Measurements from ENCODE around the gene NAA80. TPM values are rescaled to one million over a fixed set of nuclear protein-coding genes. Genes with fewer than 3 reads are reported as not detected.

NAA80 gene, protein sequence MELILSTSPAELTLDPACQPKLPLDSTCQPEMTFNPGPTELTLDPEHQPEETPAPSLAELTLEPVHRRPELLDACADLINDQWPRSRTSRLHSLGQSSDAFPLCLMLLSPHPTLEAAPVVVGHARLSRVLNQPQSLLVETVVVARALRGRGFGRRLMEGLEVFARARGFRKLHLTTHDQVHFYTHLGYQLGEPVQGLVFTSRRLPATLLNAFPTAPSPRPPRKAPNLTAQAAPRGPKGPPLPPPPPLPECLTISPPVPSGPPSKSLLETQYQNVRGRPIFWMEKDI
- total RNA-seq = 1.5 and 2.2 TPM in 2 replicates

DNA sequence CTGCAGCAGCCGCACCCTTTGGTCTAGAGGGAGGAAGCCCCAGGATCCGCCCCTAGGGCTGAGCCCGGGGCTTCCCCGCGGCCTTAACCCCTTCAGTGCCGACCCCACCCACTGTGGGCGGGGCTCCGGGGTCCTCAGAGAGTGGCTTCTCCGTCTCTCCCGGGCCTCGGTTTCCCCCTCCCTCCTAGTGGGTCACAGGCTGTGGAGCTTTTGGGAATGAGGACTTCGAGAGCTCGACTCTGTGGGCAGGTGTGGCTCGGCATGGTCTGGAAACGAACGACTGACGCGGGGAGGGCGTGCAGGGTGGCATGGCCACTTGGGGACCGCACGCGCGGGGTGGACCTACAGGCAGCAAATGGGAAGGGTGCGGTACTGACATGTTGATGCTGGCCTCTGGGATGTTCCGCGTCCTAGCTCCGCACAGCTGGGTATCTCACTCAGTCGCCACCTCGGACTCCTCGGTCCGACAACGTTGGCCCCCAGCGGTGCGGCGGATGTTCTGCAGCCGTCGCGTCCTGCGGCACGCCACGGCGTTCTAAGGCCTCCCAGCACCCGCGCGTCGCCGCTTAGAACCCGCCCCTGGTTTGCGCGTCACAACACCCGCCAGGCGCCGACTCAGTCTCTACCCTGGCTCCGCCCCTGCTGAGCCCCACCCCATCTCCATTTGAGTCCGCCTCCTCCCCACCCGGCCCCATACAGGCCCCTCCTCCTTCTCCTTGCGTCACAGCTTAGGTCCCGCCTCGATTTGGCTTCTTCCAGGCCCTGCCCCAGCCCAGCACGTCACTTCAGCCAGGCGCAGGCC, at the start of gene NAA80, which contains the start of gene HYAL3:
Gene NAA80, minus strand, starts transcription at position 570 of the 802 bp plus-strand sequence. CDS start 1,942 bp downstream, outside the sequence.
Gene HYAL3, minus strand, starts transcription at position 570 of the 802 bp plus-strand sequence. CDS start 3,803 bp downstream, outside the sequence.

DNA sequence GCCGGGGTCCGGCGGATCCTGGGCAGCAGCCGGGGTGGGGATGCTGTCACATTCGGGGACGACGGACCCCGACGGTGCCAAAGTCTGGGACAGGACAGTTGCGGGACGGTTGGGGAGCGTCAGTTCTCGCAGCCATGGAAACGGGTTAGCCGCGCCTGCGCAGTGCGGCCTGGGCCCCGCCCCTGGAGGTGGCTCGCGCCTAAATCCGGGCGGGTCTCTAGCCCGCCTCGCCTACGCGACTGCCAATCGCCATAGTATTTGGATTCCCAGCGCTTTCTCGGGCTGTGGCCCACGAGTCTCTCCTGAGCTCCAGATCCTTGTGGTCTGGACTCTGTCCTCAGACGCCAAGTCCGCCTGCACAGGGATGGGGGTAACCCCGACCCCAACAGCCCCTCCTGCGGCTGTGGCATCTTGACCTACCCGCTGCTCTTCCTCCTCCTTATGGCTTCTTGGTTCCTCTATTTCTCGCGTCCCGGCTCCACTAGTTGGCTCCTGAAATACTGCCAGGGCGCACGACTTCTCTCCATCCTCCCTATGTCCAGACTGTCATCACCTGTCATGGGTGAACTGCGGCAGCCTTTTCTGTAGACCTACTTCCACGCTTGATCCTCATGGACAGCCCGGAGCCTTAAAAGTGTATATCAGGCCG, 46.5 kb upstream of the NAA80 start, which contains the start of gene ZMYND10:
Gene ZMYND10, minus strand, starts transcription at position 147 of the 649 bp plus-strand sequence. CDS start 153 bp downstream, outside the sequence.

DNA sequence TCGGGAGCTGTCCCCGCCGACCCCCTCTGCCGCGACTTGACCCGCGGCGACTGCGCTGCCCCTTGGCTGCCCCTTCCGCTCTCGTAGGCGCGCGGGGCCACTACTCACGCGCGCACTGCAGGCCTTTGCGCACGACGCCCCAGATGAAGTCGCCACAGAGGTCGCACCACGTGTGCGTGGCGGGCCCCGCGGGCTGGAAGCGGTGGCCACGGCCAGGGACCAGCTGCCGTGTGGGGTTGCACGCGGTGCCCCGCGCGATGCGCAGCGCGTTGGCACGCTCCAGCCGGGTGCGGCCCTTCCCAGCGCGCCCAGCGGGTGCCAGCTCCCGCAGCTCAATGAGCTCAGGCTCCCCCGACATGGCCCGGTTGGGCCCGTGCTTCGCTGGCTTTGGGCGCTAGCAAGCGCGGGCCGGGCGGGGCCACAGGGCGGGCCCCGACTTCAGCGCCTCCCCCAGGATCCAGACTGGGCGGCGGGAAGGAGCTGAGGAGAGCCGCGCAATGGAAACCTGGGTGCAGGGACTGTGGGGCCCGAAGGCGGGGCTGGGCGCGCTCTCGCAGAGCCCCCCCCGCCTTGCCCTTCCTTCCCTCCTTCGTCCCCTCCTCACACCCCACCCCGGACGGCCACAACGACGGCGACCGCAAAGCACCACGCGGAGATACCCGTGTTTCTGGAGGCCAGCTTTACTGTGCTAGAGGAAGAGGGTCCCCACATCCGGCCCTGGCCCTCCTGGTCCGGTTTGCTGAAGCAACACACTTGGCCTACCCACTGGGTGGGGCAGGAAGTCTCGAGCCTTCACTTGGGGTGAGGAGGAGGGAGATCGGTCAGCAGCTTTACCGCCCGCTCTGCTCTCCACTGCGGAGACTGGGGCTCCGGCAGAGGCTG, 41.5 kb upstream of the NAA80 start, which contains the start of gene RASSF1:
Gene RASSF1, minus strand, starts transcription at position 389 of the 882 bp plus-strand sequence. Its CDS starts 31 bp downstream, at position 358.

DNA sequence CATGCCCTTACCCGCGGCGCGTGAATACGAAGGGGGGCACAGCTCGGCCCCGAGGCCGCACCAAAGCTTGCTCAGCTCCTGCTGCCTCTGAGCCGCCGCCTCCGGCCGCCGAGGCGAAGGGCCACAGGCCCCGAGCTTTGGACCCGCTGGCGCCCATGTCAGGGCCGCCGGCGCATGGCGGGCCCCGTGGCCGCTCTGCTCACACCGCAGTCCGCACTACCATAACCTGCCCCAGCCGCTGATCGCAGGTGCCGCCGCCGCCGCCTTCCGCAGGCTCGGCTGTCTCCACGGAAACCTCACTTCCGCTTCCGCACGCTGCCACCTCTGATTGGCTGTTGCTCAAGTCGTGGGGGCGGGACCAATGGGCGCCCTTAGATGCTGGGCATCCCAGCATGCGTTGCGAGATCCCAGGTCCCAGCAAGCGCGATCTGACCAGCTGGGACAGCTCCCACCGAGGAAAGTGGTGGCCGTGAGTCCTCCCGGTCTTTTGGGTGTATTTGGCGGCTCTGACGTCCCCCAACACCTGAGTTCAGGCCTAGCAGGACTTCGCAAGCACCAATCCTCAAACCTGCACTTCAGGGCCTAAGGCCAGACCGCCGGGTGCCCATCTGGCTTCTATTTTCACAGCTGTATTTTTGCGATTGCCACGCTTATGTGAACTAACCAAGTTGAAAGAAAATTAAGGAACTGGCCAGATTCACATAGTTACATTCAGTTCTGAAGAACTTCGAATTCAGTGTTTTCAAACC, 28.9 kb upstream of the NAA80 start, which contains the start of gene TUSC2:
Gene TUSC2, minus strand, starts transcription at position 281 of the 749 bp plus-strand sequence. Its CDS starts 124 bp downstream, at position 157.

DNA sequence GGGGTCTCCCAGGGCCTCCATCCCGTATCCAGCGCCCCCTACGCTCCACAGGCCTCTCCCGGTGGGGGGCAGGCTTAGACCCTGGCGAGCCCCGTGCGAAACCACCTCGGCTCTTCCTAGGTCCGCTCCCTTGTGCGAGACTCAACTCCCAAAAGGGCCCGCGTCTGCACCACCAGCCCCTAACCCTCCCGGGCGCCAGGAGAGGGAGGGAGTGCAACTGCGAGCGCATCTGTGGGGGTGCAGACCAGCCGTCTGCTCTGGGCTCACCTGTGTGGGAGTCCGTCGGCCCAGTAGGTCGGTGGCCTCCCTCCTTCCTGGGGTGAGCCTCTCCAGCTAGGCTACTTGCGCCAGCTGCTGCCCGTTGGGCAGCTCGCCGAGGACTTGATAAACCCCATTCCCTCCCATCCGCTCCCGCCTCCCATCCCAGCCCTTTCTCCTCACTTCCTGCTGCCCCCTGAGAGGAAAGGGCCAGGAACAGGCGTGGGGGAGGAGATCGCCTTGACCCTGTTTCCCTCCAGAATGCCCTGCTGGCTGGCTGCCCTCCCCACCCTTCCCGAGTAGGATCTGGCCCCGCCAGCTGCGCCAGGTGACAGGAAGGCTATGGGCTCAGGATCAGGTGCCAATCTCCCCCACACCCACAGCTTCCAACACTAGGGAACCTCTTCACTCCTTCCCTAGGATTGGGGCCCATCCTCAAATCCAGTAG, 23.3 kb upstream of the NAA80 start, which contains the start of gene HYAL2:
Gene HYAL2, minus strand, starts transcription at position 360 of the 706 bp plus-strand sequence. CDS start 2,256 bp downstream, outside the sequence.

DNA sequence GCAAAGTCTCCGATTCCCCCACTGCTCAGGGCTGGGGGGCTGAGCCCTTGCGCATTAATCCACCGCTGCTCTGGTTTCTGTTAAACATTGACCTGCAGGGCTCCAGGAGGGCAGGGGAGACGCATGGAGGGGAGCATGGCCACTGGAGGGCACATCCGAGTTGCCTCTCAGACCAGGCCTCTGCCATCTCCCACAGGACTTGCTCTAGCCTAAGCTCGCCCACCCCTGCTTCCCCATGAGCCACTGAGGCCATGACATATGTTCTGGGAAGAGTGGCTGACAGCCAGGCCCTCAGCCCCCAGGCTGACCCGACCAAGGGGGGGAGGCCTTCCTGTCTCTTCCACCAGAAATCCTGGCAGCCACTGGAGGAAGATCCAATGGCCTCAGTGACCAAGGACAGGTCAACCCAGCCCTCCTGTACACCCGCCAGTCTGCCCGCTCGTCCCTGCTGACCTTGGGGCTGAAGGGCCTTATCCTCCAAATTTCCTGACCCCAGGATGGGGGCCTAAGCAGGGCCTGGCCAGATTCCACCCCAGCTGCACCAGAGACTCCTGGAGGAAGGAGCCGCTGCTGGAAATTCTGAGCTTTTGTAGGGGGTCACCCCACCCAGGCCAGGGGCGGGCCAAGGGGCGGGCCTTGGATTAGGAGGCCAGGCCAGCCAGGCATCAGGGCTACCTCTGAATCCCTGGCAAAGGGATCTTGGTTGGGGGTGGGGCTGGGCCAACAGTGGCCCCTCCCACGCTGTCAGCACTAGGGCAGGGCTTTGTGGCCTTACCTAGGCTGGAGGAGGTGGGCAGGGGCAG, 4.0 kb upstream of the NAA80 start, which contains the start of gene HYAL1:
Gene HYAL1, minus strand, starts transcription at position 562 of the 803 bp plus-strand sequence. CDS start 618 bp downstream, outside the sequence.

DNA sequence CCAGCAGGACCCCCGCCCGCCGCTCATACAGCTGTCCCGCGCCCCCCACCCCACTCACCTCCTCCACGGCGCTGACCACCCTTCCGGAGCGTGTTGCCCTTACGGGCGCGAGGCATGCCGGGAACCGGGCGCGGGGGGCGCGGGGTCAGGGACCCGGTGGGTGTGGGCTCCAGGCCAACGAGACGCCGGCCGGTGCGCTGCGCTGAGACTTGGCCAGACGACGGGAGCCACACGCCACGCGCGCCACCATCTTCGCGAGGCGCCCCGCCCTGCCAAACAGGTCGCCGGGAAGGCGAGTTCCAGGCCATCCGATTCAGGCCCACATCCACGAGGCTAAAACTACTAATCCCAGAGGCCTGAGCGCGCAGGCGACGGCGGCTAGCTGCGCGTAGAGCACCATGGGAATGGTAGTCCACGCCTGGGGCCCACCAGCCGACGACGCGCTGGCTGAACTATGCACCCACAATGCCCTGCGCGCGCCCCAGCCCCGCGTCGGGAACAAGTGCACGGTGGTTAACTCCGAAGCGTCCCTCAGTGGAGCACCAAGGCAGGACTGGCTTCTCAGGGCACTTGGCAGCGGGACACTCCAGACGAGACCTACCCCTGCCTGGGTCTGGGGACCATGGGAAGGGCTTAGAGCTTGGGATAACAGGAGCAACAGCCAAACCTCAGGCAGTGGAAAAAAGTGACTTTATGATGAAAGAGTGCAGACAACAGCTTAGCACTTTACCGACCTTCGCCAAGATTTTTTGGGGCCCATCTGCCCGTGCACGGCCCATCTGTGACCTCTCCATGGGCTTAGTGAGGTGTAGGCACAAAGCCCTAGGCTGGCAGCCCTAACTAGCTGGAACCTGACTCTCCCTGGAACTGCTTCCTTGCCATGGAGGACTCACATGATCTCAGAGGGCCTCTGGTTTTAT, 6.8 kb downstream of the NAA80 start, which contains the start of gene IFRD2:
Gene IFRD2, minus strand, starts transcription at position 271 of the 920 bp plus-strand sequence. Its CDS starts 155 bp downstream, at position 116.

DNA sequence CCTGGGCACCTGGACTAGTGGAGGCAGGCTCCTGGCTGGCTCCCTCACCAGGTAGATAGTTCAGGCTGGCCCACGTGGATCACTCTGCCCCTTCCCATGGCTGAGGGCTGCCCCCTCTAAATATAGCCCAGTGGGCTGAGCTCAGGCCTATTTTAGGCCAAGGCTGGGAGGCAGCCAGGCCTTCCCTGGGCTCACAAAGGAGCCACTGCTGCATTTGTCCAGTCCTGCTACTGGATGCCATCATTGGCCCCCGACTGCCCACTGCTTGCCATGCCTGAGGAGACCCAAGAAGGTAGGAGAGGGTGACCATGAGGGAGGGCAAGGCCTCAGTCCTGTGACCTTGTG, 20.4 kb downstream of the NAA80 start, which contains the start of gene LSMEM2:
Gene LSMEM2, plus strand, starts transcription at position 208 of the 345 bp plus-strand sequence. Its CDS starts 27 bp downstream, at position 235.

DNA sequence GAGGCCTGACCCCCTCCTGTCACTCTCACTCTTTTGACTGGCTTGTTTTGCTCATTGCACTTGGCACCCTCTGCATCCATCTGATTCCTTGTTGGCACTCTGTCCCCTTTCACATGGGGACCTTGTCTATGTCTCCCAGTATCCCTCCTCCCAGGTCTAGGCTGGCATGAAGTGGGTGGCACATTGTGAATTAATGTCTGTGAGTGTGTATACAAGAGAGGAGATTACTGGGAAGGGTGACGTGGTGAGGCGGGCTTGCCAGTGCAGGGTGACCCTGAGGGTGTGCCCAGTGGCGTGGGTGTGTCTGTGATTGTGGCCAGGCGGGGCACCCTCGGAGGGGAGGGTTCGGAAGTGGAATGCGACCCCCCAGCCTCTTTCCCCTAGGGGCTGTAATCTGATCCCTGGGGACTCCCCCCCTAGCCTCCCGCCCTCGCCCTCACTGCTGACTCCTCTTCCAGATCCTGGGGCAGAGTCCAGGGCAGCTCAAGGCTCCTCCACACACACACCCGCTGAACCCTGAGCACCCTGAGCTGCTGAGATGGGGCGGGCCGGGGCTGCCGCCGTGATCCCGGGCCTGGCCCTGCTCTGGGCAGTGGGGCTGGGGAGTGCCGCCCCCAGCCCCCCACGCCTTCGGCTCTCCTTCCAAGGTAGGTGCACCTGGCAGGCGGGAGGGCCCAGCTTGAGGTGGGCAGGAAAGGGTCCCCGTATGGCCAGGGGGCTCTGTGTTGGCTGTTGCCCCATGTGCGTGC, 30.3 kb downstream of the NAA80 start, which contains the start of gene SEMA3B:
Gene SEMA3B, plus strand, starts transcription at position 445 of the 749 bp plus-strand sequence. Its CDS starts 94 bp downstream, at position 539.

Other genes with a start within 250 kb of the NAA80 start
- 140 and 252 TPM in 2 replicates for gene RBM5, start 210.5 kb downstream of the NAA80 start, total RNA-seq
- 93.7 and 138 TPM in 2 replicates for gene SEMA3F, start 144.1 kb downstream of the NAA80 start, total RNA-seq
- 0.54 TPM in 1 of 2 replicates, not detected in the other for gene GNAT1, start 107.8 kb downstream of the NAA80 start, total RNA-seq
- 0.09 TPM in 1 of 2 replicates, not detected in the other for gene SLC38A3, start 94.1 kb downstream of the NAA80 start, total RNA-seq
- 572 and 692 TPM in 2 replicates for gene GNAI2, start 63.2 kb downstream of the NAA80 start, total RNA-seq
- 0.27 and 1.3 TPM in 2 replicates for gene SEMA3B, start 30.3 kb downstream of the NAA80 start, total RNA-seq
- not detected in 2 replicates for gene LSMEM2, start 20.3 kb downstream of the NAA80 start, total RNA-seq
- gene IFRD2, start 7.0 kb downstream of the NAA80 start, total RNA-seq = 93.4 and 118 TPM in 2 replicates
- gene HYAL3, start within 50 bp of the NAA80 start, total RNA-seq = 6.2 and 6.8 TPM in 2 replicates
- gene HYAL1, start 4.2 kb upstream of the NAA80 start, total RNA-seq = 0.99 and 1.8 TPM in 2 replicates
- 442 and 623 TPM in 2 replicates for gene HYAL2, start 23.3 kb upstream of the NAA80 start, total RNA-seq
- 18.4 and 22.7 TPM in 2 replicates for gene TUSC2, start 28.8 kb upstream of the NAA80 start, total RNA-seq
- gene RASSF1, start 41.4 kb upstream of the NAA80 start, total RNA-seq = 12.7 and 24.0 TPM in 2 replicates
- gene ZMYND10, start 46.3 kb upstream of the NAA80 start, total RNA-seq = 0.36 and 0.38 TPM in 2 replicates
- 18.9 and 19.9 TPM in 2 replicates for gene NPRL2, start 51.4 kb upstream of the NAA80 start, total RNA-seq
- gene CYB561D2, start 51.5 kb upstream of the NAA80 start, total RNA-seq = 18.0 and 21.7 TPM in 2 replicates
- 31.0 and 38.5 TPM in 2 replicates for gene TMEM115, start 60.1 kb upstream of the NAA80 start, total RNA-seq
- gene CACNA2D2, start 204.2 kb upstream of the NAA80 start, total RNA-seq = not detected in 2 replicates

All from endothelial cell of coronary artery (primary cell).